ENCODE results near the gene SCCPDH.

DNA sequence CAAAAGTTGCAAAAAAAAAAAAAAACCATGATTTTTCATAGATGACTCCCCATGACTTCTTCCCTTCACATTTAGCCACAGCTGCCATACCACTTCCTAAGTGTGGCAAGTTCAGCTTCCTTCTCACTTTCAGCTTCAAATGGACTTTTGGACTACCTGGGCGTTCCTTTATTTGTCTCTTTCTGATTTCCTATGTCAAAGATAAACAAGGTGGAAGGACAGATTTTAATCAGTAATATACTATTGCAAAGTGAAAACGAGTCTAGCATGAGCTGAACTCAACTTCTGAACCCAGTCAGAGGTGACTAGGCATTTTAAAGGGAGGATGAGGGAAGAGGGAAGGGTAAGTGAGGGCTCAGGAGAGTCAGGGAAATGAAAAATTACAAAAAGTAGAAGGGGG is 14.4 kb upstream of the SCCPDH start:
- TF ChIP-seq CTCF (IDR thresholded peaks at IDR 0.05; ENCODE audit: low read depth, low read length, poor library complexity, severe bottlenecking) (no peak), EZH2phosphoT487 (IDR thresholded peaks at IDR 0.05; ENCODE audit: borderline replicate concordance, low read length) (no peak)
